Measurements from ENCODE around the gene VPREB1. TPM values are rescaled to one million over a fixed set of nuclear protein-coding genes. Genes with fewer than 3 reads are reported as not detected.

The VPREB1 gene
- total and polyA plus RNA-seq, 2 experiments from 2014 or later: not detected

- Histone ChIP-seq H3K36me3 (no peaks in the 10 kb centered on the region), H3K4me3 (no peak overlapping the region), H3K4me1 (ENCODE audit: low read depth) (no peaks in the 10 kb centered on the region), H3K9me3 (ENCODE audit: low read depth) (no peaks in the 10 kb centered on the region), H3K27ac (no peak overlapping the region), H3K27me3 (peaks cover 89% of the 10 kb centered on the region)
- peak in 1 of 2 donors; percentile 43 for DNase-seq (ENCODE audit: low read depth in 1 of 2, low spot score in 1 of 2)
- no peak for TF ChIP-seq CTCF (IDR thresholded peaks at IDR 0.05; ENCODE audit: low read depth, low read length)
These were observed 34.2 kb upstream of the VPREB1 start for GRCh38 chr22:22210375-22210774.

- no peak for DNase-seq (ENCODE audit: low read depth in 1 of 2, low spot score in 1 of 2)
- peaks cover 89% of the 10 kb centered on the region for H3K27me3 ChIP-seq
- no peaks in the 10 kb centered on the region for H3K36me3 ChIP-seq
- H3K27ac ChIP-seq: no peak overlapping the region
- no peak for TF ChIP-seq CTCF (IDR thresholded peaks at IDR 0.05; ENCODE audit: low read depth, low read length)
- H3K4me3 ChIP-seq: no peak overlapping the region
- H3K4me1 ChIP-seq (ENCODE audit: low read depth): no peaks in the 10 kb centered on the region
- H3K9me3 ChIP-seq (ENCODE audit: low read depth): no peaks in the 10 kb centered on the region
These were observed 33.4 kb upstream of the VPREB1 start for GRCh38 chr22:22210889-22211833.

DNA sequence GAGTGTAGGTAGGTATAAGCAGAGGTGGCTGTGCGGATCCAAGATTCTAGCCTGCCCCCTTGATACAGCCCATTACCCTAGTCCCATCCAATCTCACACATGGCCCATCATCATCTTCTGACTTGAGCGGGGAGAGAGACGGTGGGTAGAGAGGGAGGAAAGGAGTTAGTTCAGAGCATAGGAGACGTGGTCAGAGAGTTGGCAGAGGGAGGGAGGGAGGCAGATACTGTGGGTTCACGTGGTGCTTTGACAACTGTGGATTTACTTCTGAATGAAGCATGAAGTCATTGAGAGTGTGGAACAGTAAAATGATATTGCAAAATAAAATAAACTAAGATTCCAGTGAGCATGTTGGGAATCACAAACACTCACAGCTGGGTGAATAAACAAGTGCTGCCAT lies 31.4 kb upstream of the VPREB1 start:
- TF ChIP-seq CTCF (IDR thresholded peaks at IDR 0.05; ENCODE audit: low read depth, low read length): no peak

DNA sequence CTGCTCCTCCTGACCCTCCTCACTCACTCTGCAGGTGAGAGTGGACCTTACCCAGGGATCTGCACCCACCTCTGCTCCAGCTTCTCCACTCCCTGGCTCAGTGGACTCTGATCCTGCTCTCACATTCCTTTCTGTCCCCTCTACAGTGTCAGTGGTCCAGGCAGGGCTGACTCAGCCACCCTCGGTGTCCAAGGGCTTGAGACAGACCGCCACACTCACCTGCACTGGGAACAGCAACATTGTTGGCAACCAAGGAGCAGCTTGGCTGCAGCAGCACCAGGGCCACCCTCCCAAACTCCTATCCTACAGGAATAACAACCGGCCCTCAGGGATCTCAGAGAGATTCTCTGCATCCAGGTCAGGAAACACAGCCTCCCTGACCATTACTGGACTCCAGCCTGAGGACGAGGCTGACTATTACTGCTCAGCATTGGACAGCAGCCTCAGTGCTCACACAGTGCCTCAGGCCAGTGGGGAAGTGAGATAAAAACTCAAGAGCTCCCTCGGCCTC lies 29.7 kb upstream of the VPREB1 start:
- no peak overlapping the region for H3K27ac ChIP-seq
- H3K9me3 ChIP-seq (ENCODE audit: low read depth): no peaks in the 10 kb centered on the region
- no peaks in the 10 kb centered on the region for H3K4me1 ChIP-seq (ENCODE audit: low read depth)
- peaks cover 94% of the 10 kb centered on the region for H3K27me3 ChIP-seq
- no peak overlapping the region for H3K4me3 ChIP-seq
- DNase-seq (ENCODE audit: low read depth in 1 of 2, low spot score in 1 of 2): no peak
- TF ChIP-seq CTCF (IDR thresholded peaks at IDR 0.05; ENCODE audit: low read depth, low read length): no peak
- H3K36me3 ChIP-seq: no peaks in the 10 kb centered on the region

More for the DNA sequence above, 31.4 kb upstream of the VPREB1 start:
- Histone ChIP-seq H3K27me3 (peaks cover 91% of the 10 kb centered on the region), H3K27ac (no peak overlapping the region), H3K4me1 (ENCODE audit: low read depth) (no peaks in the 10 kb centered on the region), H3K36me3 (no peaks in the 10 kb centered on the region), H3K9me3 (ENCODE audit: low read depth) (no peaks in the 10 kb centered on the region), H3K4me3 (no peak overlapping the region)
- no peak for DNase-seq (ENCODE audit: low read depth in 1 of 2, low spot score in 1 of 2)

DNA sequence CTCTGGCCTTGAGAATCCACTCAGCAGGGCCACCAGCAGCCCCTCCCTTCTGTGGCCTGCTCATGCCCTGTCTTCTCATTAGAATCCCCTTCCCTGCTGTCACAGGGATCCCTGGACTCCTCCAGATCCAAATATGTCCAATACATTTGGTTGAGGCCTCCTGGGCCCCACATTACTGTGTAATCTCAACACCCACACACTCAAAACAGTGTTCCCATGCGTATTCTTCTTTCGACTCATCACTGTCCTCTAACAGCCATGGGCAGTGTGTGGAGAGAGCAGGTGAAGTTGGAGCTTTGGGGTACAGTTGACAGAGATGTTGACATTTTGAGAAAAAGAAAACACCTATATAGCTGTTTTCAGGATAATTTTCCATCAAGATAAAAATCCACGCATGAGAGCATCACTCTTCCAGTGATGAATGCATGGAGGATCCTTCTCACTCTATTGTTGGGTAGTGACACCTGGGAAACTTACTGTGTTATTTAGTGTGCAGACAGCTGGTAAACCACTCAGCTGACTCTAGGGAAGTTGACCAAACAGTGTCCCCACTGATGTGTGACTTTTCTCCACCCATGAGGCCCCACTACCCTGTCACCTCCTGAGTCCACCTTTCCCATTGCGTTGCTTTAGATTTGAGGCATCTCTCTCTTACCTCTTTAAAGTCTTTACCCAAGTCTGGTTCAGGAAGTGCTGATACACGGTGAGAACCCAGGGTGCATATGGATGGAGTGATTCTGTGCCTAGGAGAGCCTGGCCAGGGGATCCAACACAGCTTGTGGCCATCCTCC lies 28.7 kb upstream of the VPREB1 start:
- TF ChIP-seq CTCF (IDR thresholded peaks at IDR 0.05; ENCODE audit: low read depth, low read length): no peak
- no peaks in the 10 kb centered on the region for H3K36me3 ChIP-seq
- no peaks in the 10 kb centered on the region for H3K4me1 ChIP-seq (ENCODE audit: low read depth)
- no peak for DNase-seq (ENCODE audit: low read depth in 1 of 2, low spot score in 1 of 2)
- H3K9me3 ChIP-seq (ENCODE audit: low read depth): no peaks in the 10 kb centered on the region
- H3K27ac ChIP-seq: no peak overlapping the region
- H3K27me3 ChIP-seq: peaks cover 90% of the 10 kb centered on the region
- no peak overlapping the region for H3K4me3 ChIP-seq
